GM23338 (cell line): ENCODE data around the gene DGKE.

Source experiments
- CREB1 ChIP-seq: fragments of 250-450 bp; sonication (Bioruptor Pico); IDR thresholded peaks from 2 replicates; pipeline ENCODE4 v1.5.0; 2020; ENCODE audit warnings: low read depth, mild to moderate bottlenecking, moderate library complexity
- CTCF ChIP-seq, 2 experiments: fragments of 200-600 bp in 1 of 2; sonication (generic) in 1 of 2; conservative IDR thresholded peaks; 2 replicates each; pipeline versions ENCODE4 v1.5.1 to v1.6.1; 2016 to 2017; ENCODE audit warnings: antibody characterized with exemption in 2 of 2, low read depth in 2 of 2, mild to moderate bottlenecking in 2 of 2, moderate library complexity in 1 of 2
- EZH2 ChIP-seq: fragments of 200-600 bp; sonication (generic); IDR thresholded peaks from one replicate; pipeline ENCODE4 v1.8.0; 2017; ENCODE audit warnings: antibody characterized with exemption, mild to moderate bottlenecking, low read depth; ENCODE audit not compliant: unreplicated experiment
- EZH2phosphoT487 ChIP-seq: fragments of 200-600 bp; sonication (generic); IDR thresholded peaks from one replicate; pipeline ENCODE4 v1.8.1; 2018; ENCODE audit warnings: antibody characterized with exemption; ENCODE audit not compliant: unreplicated experiment
- JUNB ChIP-seq: IDR thresholded peaks from one replicate; pipeline ENCODE4 v1.6.1; 2016; ENCODE audit warnings: antibody characterized with exemption; ENCODE audit not compliant: unreplicated experiment
- NANOG ChIP-seq: IDR thresholded peaks from 2 replicates; pipeline ENCODE4 v1.6.1; 2016; ENCODE audit warnings: antibody characterized with exemption, borderline replicate concordance
- POLR2AphosphoS5 ChIP-seq: IDR thresholded peaks from 2 replicates; pipeline ENCODE4 v1.6.1; 2016; ENCODE audit warnings: antibody characterized with exemption, low read depth
- TF ChIP-seq, protein P1 (sequence below): IDR thresholded peaks from one replicate; pipeline ENCODE4 v1.6.1; 2018; ENCODE audit warnings: antibody characterized with exemption; ENCODE audit not compliant: unreplicated experiment

DNA sequence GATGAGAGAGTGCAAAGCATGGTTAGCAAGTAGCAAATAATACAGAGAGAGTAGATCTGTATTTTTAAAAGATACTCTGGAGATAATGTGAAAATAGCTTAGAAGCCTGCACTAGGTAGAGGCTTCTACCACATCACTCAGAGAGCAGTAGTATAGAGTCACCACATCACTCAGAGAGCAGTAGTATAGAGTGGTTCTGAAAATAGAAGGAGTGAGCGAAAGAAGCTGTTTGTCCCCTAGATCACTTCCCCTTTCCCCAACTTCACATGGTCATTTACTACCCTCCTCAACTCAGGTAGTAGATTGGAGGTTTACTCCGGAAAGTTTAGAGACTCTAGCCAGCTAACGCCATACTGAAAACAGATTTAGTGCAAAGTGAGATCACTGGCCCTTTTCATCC is 17.1 kb downstream of the DGKE start:
- TF ChIP-seq CTCF (conservative IDR thresholded peaks at IDR 0.05; ENCODE audit: low read depth in 2 of 2) (no peak), CREB1 (CRISPR knock-in tag) (no peak), EZH2 (no peak), EZH2phosphoT487 (no peak), POLR2AphosphoS5 (no peak), NANOG (no peak), JUNB (no peak)
- TF ChIP-seq, protein P1, sequence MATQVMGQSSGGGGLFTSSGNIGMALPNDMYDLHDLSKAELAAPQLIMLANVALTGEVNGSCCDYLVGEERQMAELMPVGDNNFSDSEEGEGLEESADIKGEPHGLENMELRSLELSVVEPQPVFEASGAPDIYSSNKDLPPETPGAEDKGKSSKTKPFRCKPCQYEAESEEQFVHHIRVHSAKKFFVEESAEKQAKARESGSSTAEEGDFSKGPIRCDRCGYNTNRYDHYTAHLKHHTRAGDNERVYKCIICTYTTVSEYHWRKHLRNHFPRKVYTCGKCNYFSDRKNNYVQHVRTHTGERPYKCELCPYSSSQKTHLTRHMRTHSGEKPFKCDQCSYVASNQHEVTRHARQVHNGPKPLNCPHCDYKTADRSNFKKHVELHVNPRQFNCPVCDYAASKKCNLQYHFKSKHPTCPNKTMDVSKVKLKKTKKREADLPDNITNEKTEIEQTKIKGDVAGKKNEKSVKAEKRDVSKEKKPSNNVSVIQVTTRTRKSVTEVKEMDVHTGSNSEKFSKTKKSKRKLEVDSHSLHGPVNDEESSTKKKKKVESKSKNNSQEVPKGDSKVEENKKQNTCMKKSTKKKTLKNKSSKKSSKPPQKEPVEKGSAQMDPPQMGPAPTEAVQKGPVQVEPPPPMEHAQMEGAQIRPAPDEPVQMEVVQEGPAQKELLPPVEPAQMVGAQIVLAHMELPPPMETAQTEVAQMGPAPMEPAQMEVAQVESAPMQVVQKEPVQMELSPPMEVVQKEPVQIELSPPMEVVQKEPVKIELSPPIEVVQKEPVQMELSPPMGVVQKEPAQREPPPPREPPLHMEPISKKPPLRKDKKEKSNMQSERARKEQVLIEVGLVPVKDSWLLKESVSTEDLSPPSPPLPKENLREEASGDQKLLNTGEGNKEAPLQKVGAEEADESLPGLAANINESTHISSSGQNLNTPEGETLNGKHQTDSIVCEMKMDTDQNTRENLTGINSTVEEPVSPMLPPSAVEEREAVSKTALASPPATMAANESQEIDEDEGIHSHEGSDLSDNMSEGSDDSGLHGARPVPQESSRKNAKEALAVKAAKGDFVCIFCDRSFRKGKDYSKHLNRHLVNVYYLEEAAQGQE, result no peak
